Right atrium auricular region (tissue), 2 donors: ENCODE measurements around the gene CHST12. TPM values are rescaled to one million over a fixed set of nuclear protein-coding genes. Genes with fewer than 3 reads are reported as not detected.
"Not testable (repeated sequence)": the region's sequence is repeated elsewhere in the genome, so short reads cannot be mapped to it uniquely, and the experiment has no call there.

Experiments used
- DNase-seq: peaks from one replicate; pipeline ENCODE4 v3.0.0-alpha.2; 2019; ENCODE audit warnings: low spot score
- H3K27ac ChIP-seq, 2 donors: fragments of 200-600 bp; sonication (generic); 1 replicate in 1 of 2; 2 replicates in 1 of 2; pipeline ENCODE4 v1.5.1; 2016 to 2019
- H3K27me3 ChIP-seq, 2 donors: fragments of 200-600 bp; sonication (generic); one replicate each; pipeline versions ENCODE4 v1.5.1 to v1.6.0; 2017 to 2019
- H3K36me3 ChIP-seq: fragments of 200-600 bp; sonication (generic); one replicate; pipeline ENCODE4 v1.5.1; 2016
- H3K4me1 ChIP-seq, 2 donors: fragments of 200-600 bp; sonication (generic); one replicate each; pipeline versions ENCODE4 v1.5.1 to v1.6.0; 2017 to 2019
- H3K4me3 ChIP-seq, 2 donors: fragments of 200-600 bp; sonication (generic); 1 replicate in 1 of 2; 2 replicates in 1 of 2; pipeline ENCODE4 v1.5.1; 2017 to 2019; ENCODE audit warnings: mild to moderate bottlenecking in 1 of 2, moderate library complexity in 1 of 2
- H3K9me3 ChIP-seq, 2 donors: fragments of 200-600 bp; sonication (generic); one replicate each; pipeline ENCODE4 v1.5.1; 2019
- CTCF ChIP-seq, 2 donors: fragments of 200-600 bp; sonication (generic); IDR thresholded peaks; one replicate each; pipeline ENCODE4 v1.5.1; 2019; ENCODE audit warnings: antibody characterized with exemption in 2 of 2
- total RNA-seq, 2 donors: library from RNA; depleted of rRNA; stranded (reverse); fragments of >200 nt; gene quantifications; one replicate each; pipeline ENCODE4 v1.1.0, GENCODE V29; 2016

CHST12 gene
- total RNA-seq, 2 donors from 2014 or later: 14.2 to 15.0 TPM

- Histone ChIP-seq H3K4me1 (peaks cover 0 to 16% of the 10 kb centered on the region in 2 donors), H3K27ac (no peak overlapping the region), H3K9me3 (no peaks in the 10 kb centered on the region), H3K27me3 (no peaks in the 10 kb centered on the region), H3K36me3 (no peaks in the 10 kb centered on the region), H3K4me3 (no peak overlapping the region)
- DNase-seq: no peak
- TF ChIP-seq CTCF (IDR thresholded peaks at IDR 0.05): no peak
Measured at GRCh38 chr7:2466675-2467074, 63.3 kb downstream of the CHST12 start.

- DNase-seq: no peak
- no peak overlapping the region for H3K4me3 ChIP-seq
- H3K9me3 ChIP-seq: no peaks in the 10 kb centered on the region
- peaks cover 0 to 19% of the 10 kb centered on the region in 2 donors for H3K4me1 ChIP-seq
- TF ChIP-seq CTCF (IDR thresholded peaks at IDR 0.05): no peak
- no peak overlapping the region for H3K27ac ChIP-seq
- H3K27me3 ChIP-seq: no peaks in the 10 kb centered on the region
- H3K36me3 ChIP-seq: no peaks in the 10 kb centered on the region
Measured at GRCh38 chr7:2468227-2468626, 64.8 kb downstream of the CHST12 start.

- H3K4me1 ChIP-seq: peaks cover 0 to 19% of the 10 kb centered on the region in 2 donors
- not testable (repeated sequence) for H3K36me3 ChIP-seq
Measured at GRCh38 chr7:2469460-2470203, 66.2 kb downstream of the CHST12 start.

GRCh38 chr7:2470204-2471021 lies 67.0 kb downstream of the CHST12 start:
- H3K36me3 ChIP-seq: no peaks in the 10 kb centered on the region
- no peaks in the 10 kb centered on the region for H3K27me3 ChIP-seq
- no peak overlapping the region for H3K27ac ChIP-seq
- no peak for DNase-seq
- no peaks in the 10 kb centered on the region for H3K9me3 ChIP-seq
- TF ChIP-seq CTCF (IDR thresholded peaks at IDR 0.05): no peak
- peaks cover 0 to 19% of the 10 kb centered on the region in 2 donors for H3K4me1 ChIP-seq
- no peak overlapping the region for H3K4me3 ChIP-seq

More at GRCh38 chr7:2469460-2470203, 66.2 kb downstream of the CHST12 start:
- DNase-seq, H3K4me3 ChIP-seq, H3K27ac ChIP-seq, H3K9me3 ChIP-seq, H3K27me3 ChIP-seq: not testable (repeated sequence)

- Histone ChIP-seq H3K4me1 (peaks cover 0 to 19% of the 10 kb centered on the region in 2 donors), H3K27ac (no peak overlapping the region), H3K36me3 (no peaks in the 10 kb centered on the region), H3K9me3 (no peaks in the 10 kb centered on the region), H3K4me3 (no peak overlapping the region), H3K27me3 (no peaks in the 10 kb centered on the region)
- TF ChIP-seq CTCF (IDR thresholded peaks at IDR 0.05): no peak
- no peak for DNase-seq
Measured at GRCh38 chr7:2471022-2471329, 67.6 kb downstream of the CHST12 start.

GRCh38 chr7:2471396-2471795 lies 68.0 kb downstream of the CHST12 start:
- no peak for TF ChIP-seq CTCF (IDR thresholded peaks at IDR 0.05)
- H3K27ac ChIP-seq: no peak overlapping the region
- no peaks in the 10 kb centered on the region for H3K27me3 ChIP-seq
- no peak for DNase-seq
- H3K9me3 ChIP-seq: no peaks in the 10 kb centered on the region
- no peak overlapping the region for H3K4me3 ChIP-seq
- H3K4me1 ChIP-seq: peaks cover 0 to 19% of the 10 kb centered on the region in 2 donors
- no peaks in the 10 kb centered on the region for H3K36me3 ChIP-seq
